Fibroblast of skin of abdomen (primary cell): Measurements from ENCODE around the gene NTN3.
A peak's percentile ranks its signal among the peaks of the same experiment; 100 is the strongest.
"Not testable (repeated sequence)": the region's sequence is repeated elsewhere in the genome, so short reads cannot be mapped to it uniquely, and the experiment has no call there.

Experiments
- DNase-seq: peaks from one replicate; pipeline ENCODE4 v3.0.0-alpha.2; 2013

Gene NTN3

GRCh38 chr16:2441143-2441804 is 29.8 kb upstream of the NTN3 start:
- not testable (repeated sequence) for DNase-seq

- DNase-seq, result no peak
These were observed 27.5 kb upstream of the NTN3 start for GRCh38 chr16:2443555-2443954.

- no peak for DNase-seq
These were observed 23.0 kb upstream of the NTN3 start for GRCh38 chr16:2447920-2448583.

GRCh38 chr16:2449118-2449517 is 22.0 kb upstream of the NTN3 start:
- no peak for DNase-seq

- DNase-seq, result no peak
These were observed 20.6 kb upstream of the NTN3 start for GRCh38 chr16:2450535-2450934.

GRCh38 chr16:2450975-2451381 is 20.1 kb upstream of the NTN3 start:
- no peak for DNase-seq

- no peak for DNase-seq
These were observed 19.2 kb upstream of the NTN3 start for GRCh38 chr16:2451851-2452320.

GRCh38 chr16:2452650-2453049 is 18.4 kb upstream of the NTN3 start:
- DNase-seq, result no peak

GRCh38 chr16:2455081-2455845 is 15.8 kb upstream of the NTN3 start:
- no peak for DNase-seq

GRCh38 chr16:2456551-2457153 is 14.4 kb upstream of the NTN3 start:
- no peak for DNase-seq

- DNase-seq, result no peak
These were observed 13.8 kb upstream of the NTN3 start for GRCh38 chr16:2457267-2457666.

- DNase-seq, result no peak
These were observed 13.2 kb upstream of the NTN3 start for GRCh38 chr16:2457946-2458345.

GRCh38 chr16:2458887-2459646 is 12.0 kb upstream of the NTN3 start:
- DNase-seq, result no peak

- peak; percentile 91 for DNase-seq
These were observed 11.3 kb upstream of the NTN3 start, which contains the start of gene TEDC2 for GRCh38 chr16:2459647-2460390. TEDC2 (plus strand) TSS chr16:2460109; CDS start chr16:2460145, 36 bp downstream.

- no peak for DNase-seq
These were observed 10.7 kb upstream of the NTN3 start for GRCh38 chr16:2460391-2460713.

GRCh38 chr16:2460916-2461315 is 10.2 kb upstream of the NTN3 start:
- DNase-seq, result no peak

GRCh38 chr16:2462031-2462866 is 8.8 kb upstream of the NTN3 start:
- DNase-seq, result no peak

GRCh38 chr16:2464333-2464732 is 6.8 kb upstream of the NTN3 start:
- DNase-seq, result no peak

- no peak for DNase-seq
These were observed 5.3 kb upstream of the NTN3 start for GRCh38 chr16:2465653-2466415.
